T1000 (cell line): ENCODE data around the gene NFIB.

ENCODE experiments used
- DNase-seq: peaks from one replicate; lab custom pipeline; 2025; ENCODE audit warnings: mixed read lengths; lab: John Stamatoyannopoulos, UW

The NFIB gene

GRCh38 chr9:14151451-14151850 lies 162.5 kb downstream of the NFIB start:
- no peak for DNase-seq

GRCh38 chr9:14148501-14149103 lies 165.3 kb downstream of the NFIB start:
- no peak for DNase-seq

- DNase-seq = no peak
Observed at GRCh38 chr9:14147738-14148137, 166.2 kb downstream of the NFIB start.

- DNase-seq = no peak
Observed at GRCh38 chr9:14146201-14146874, 167.6 kb downstream of the NFIB start.

- DNase-seq = no peak
Observed at GRCh38 chr9:14144215-14144614, 169.7 kb downstream of the NFIB start.

- DNase-seq = no peak
Observed at GRCh38 chr9:14141699-14142098, 172.2 kb downstream of the NFIB start.

GRCh38 chr9:14140096-14140697 lies 173.7 kb downstream of the NFIB start:
- no peak for DNase-seq

- DNase-seq = no peak
Observed at GRCh38 chr9:14139287-14139686, 174.7 kb downstream of the NFIB start.

- no peak for DNase-seq
Observed at GRCh38 chr9:14136646-14137370, 177.1 kb downstream of the NFIB start.

- no peak for DNase-seq
Observed at GRCh38 chr9:14136047-14136635, 177.8 kb downstream of the NFIB start.

GRCh38 chr9:14135421-14135820 lies 178.5 kb downstream of the NFIB start:
- DNase-seq = no peak

- DNase-seq = no peak
Observed at GRCh38 chr9:14133394-14133793, 180.5 kb downstream of the NFIB start.

- DNase-seq = no peak
Observed at GRCh38 chr9:14132775-14133174, 181.2 kb downstream of the NFIB start.

- DNase-seq = no peak
Observed at GRCh38 chr9:14131356-14132088, 182.4 kb downstream of the NFIB start.

- DNase-seq = no peak
Observed at GRCh38 chr9:14127656-14128055, 186.3 kb downstream of the NFIB start.

GRCh38 chr9:14119694-14120514 lies 194.0 kb downstream of the NFIB start:
- no peak for DNase-seq

GRCh38 chr9:14112226-14112625 lies 201.7 kb downstream of the NFIB start:
- no peak for DNase-seq

- no peak for DNase-seq
Observed at GRCh38 chr9:14111696-14112095, 202.2 kb downstream of the NFIB start.

- DNase-seq = no peak
Observed at GRCh38 chr9:14107977-14108376, 206.0 kb downstream of the NFIB start.

- DNase-seq = no peak
Observed at GRCh38 chr9:14107495-14107894, 206.4 kb downstream of the NFIB start.

- no peak for DNase-seq
Observed at GRCh38 chr9:14106699-14107098, 207.2 kb downstream of the NFIB start.
